Stimulated activated CD8-positive, alpha-beta memory T cell treated with anti-CD3 and anti-CD28 coated beads, Interleukin-15, amount 100 ng/mL, for 48 hours (primary cell): ENCODE measurements around the gene GNAQ.
"Not testable (repeated sequence)": the region's sequence is repeated elsewhere in the genome, so short reads cannot be mapped to it uniquely, and the experiment has no call there.

ENCODE experiments used
- DNase-seq, 2 donors: peaks; one replicate each; pipeline ENCODE4 v3.0.0-alpha.2; 2020; ENCODE audit warnings: low read depth in 2 of 2

The GNAQ gene

DNA sequence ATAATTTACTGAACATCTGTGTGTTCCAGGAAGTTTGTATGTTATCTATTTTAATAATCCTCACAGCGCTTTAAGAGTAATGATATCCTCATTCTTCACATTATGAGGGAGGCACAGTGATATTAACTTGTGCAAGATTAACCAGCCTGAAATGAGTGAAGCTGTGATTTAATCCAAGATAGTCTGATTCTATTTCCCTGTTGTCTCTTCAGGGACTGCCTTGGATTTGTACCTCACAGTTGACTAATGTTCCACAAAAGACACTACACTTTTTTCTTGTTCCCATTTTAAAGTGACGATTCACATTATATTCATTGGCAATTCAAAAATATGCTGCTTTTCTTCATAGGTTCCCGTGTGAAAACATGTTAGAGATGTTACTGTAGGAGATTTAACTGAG, 258.2 kb downstream of the GNAQ start:
- no peak for DNase-seq

GRCh38 chr9:77772646-77773045, 259.0 kb downstream of the GNAQ start:
- DNase-seq: no peak

- no peak for DNase-seq
Observed at GRCh38 chr9:77771171-77771570, 260.4 kb downstream of the GNAQ start.

DNA sequence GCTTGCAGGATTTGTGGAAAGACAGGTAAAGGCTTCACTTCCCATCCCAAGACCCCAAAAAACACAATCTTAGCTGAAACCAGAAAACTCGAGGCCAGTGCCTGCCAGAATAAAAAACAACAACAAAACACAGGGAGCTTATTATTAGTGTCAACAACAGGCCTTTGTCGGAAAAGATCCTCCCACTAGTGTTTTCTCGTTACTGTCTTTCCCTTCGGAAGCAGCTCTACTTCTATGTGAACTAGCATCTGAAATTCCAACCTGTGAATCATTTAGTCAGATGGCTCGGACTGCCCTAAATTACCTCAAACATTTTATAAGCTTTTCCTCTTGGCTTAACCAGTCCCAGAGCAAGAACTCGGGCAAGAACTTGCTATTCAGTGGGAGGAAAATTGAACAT, 261.3 kb downstream of the GNAQ start:
- DNase-seq: no peak

GRCh38 chr9:77769246-77769645, 262.4 kb downstream of the GNAQ start:
- no peak for DNase-seq

DNA sequence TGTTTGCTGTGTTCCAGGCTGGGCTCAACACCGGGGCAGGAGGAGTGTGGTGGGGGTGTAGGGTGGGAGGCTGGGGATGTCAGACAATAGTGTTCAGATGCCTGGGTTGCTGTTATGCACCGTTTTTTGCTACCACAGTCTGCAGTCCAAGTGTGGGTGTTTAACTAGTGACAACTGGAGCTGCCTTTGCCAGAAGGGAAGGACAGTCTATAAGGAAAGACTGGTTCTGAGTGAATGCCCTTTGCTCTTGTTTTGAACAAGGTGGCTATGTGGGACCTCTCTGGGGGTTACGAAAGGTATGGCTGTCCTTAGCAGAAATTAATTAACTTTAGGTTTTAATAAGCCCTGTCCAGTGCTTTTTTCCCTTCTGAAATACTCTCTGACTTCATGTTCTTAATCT, 265.0 kb downstream of the GNAQ start:
- DNase-seq: no peak

DNA sequence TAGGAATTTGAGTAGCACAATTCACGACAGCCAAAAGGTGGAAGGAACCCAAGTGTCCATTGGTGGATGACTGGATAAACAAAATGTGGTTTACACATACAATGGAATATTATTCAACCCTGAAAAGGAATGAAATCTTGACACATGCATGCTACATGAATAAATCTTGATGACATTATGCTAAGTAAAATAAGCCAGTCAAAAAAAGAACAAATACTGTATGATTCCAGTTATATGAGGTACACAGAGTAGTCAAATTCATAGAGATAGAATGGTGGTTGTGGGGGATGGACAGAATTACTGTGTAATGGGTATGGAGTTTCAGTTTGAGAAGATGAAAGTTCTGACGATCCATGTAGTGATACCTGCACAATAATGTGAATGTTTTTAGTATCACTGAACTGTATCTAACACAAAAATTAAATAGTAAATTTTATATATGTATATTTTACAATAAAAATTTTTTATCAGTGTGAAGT, 265.8 kb downstream of the GNAQ start:
- no peak for DNase-seq

GRCh38 chr9:77764894-77765780, 266.5 kb downstream of the GNAQ start:
- DNase-seq: no peak

DNA sequence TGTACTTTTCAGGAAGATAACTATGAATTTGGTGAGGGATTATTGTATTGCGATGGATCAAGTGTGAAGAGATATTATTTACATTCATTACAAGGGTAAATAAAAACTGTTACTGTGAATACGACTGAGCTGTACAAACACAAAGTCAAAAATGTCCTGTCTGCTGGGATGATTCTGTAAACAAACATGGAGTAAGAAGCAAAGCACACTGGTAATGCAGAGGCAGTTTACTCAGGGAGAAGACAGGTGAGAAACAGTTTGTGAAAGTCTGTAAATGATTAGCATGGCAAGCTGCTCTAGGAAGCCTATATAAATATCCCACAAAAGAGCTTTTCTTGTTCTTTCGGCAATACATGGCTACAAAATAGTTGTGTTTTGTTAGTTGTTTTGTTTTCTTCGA, 268.0 kb downstream of the GNAQ start:
- no peak for DNase-seq

- not testable (repeated sequence) for DNase-seq
Observed at GRCh38 chr9:77760919-77761318, 270.7 kb downstream of the GNAQ start.

GRCh38 chr9:77759391-77759790, 272.2 kb downstream of the GNAQ start:
- no peak for DNase-seq

DNA sequence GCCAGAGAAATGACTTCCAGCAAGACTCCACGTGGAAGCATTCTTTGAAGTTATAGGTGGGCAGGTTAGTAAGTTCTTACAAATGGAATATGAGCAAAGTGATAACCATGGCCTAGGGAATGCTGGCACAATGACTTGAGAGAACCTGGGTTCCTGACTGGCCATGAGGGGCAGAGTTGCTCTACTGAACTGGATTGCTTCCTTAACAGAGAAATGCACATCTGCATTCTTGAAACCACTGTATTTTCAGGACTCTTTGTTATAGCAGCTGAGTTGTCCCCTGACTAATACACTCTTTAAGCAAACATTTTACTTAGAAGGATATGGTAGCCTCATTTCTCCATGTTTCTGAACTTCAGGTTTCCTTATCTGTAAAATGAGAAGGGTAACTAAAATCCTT, 275.2 kb downstream of the GNAQ start:
- DNase-seq: no peak

- no peak for DNase-seq
Observed at GRCh38 chr9:77753180-77753579, 278.4 kb downstream of the GNAQ start.

- no peak for DNase-seq
Observed at GRCh38 chr9:77752554-77752953, 279.1 kb downstream of the GNAQ start.

GRCh38 chr9:77751341-77752091, 280.1 kb downstream of the GNAQ start:
- DNase-seq: no peak

- DNase-seq: no peak
Observed at GRCh38 chr9:77750981-77751340, 280.6 kb downstream of the GNAQ start.

GRCh38 chr9:77750284-77750683, 281.3 kb downstream of the GNAQ start:
- no peak for DNase-seq

GRCh38 chr9:77748214-77748772, 283.3 kb downstream of the GNAQ start:
- no peak for DNase-seq

DNA sequence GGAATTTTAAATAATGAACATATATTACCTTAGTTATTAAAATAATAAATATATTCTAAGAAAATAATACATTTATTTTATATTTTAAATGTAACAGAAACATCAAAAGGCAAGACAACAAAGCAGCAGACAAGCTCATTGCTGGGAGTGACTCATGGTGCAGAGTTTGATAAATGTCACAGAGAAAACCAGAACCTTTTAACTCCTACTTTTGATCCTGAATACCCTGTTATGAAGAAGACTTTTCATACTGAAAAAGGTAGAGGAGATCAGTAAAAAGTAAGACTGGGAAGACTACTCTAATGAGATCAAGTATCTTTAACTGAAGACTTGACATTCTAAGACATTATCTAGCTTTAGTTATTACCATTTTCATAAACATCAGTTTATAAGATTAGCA, 284.4 kb downstream of the GNAQ start:
- DNase-seq: no peak

DNA sequence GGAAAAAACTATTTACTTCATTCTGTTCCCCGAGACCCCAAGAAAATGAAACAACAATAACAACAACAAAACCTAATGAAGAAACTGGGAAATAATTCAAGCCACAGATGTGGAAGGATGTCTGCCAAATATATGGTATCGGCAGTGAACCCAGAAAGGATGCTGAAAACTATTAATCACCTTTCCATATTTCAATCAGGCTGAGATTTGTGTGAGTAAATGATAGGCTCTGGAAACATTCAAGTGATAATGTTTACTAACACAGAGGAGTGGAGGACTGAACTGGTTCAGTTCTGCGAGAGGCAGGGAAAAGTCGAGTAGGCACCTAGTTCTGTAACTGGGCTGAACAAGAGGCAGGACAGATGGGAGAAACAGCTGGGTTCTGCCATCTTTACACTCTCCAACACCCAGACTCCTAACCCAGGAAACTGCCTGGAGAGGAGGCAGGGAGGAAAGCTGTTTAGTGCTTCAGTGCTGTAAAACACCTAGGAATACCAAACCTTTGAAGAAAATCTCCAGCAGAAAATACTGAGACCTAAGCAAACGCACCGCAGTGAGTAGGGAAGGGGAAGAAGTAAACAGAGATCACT, 286.7 kb downstream of the GNAQ start:
- no peak for DNase-seq

GRCh38 chr9:77743386-77743785, 288.2 kb downstream of the GNAQ start:
- no peak for DNase-seq

GRCh38 chr9:77738932-77739331, 292.7 kb downstream of the GNAQ start:
- no peak for DNase-seq
